ENCODE data around the gene CST6. TPM values are rescaled to one million over a fixed set of nuclear protein-coding genes. Genes with fewer than 3 reads are reported as not detected.
"Not testable (repeated sequence)": the region's sequence is repeated elsewhere in the genome, so short reads cannot be mapped to it uniquely, and the experiment has no call there.

The CST6 gene
- total RNA-seq, 1 experiment from 2014 or later = not detected

GRCh38 chr11:66020212-66020611 lies 8.4 kb downstream of the CST6 start:
- H3K4me1 Mint-ChIP-seq (ENCODE audit: insufficient read depth, unreplicated experiment) = peaks cover 10% of the 10 kb centered on the region
- ChIA-PET CTCF (interaction anchor here (0.7 to 1.3 kb wide), 4 partner anchors 9 to 241 kb away, joined by 3 read pairs; no protein-coding TSS in a partner anchor), POLR2A (no interaction called here)
- H3K27me3 Mint-ChIP-seq (ENCODE audit: insufficient read depth, unreplicated experiment) = no peaks in the 10 kb centered on the region
- TF ChIP-seq CTCF (IDR thresholded peaks at IDR 0.05; ENCODE audit: unreplicated experiment) = no peak
- H3K36me3 Mint-ChIP-seq (ENCODE audit: insufficient read depth, unreplicated experiment) = peaks cover 5% of the 10 kb centered on the region
- intact Hi-C loops (cut with micrococcal nuclease) = no loop called here
- no peak for DNase-seq (ENCODE audit: unreplicated experiment)
- no peaks in the 10 kb centered on the region for H3K9me3 Mint-ChIP-seq (ENCODE audit: unreplicated experiment)
- BruUV-seq (replicated peaks) = no TSS peak
- H3K4me3 Mint-ChIP-seq (ENCODE audit: unreplicated experiment) = peak overlapping the region; percentile 47
- H3K27ac Mint-ChIP-seq (ENCODE audit: low read depth, unreplicated experiment) = peak overlapping the region; percentile 81

GRCh38 chr11:66020618-66021357 lies 9.0 kb downstream of the CST6 start:
- peak; percentile 72 for DNase-seq (ENCODE audit: unreplicated experiment)
- H3K4me3 Mint-ChIP-seq (ENCODE audit: unreplicated experiment) = peak overlapping the region; percentile 47
- ChIA-PET POLR2A (interaction anchor here (0.5 to 2.6 kb wide), 2 partner anchors 18 to 127 kb away, joined by 3 to 20 read pairs; partner anchors contain the start of genes BANF1 and EIF1AD), CTCF (interaction anchor here (0.6 to 2.6 kb wide), 7 partner anchors 10 to 136 kb away, joined by 3 to 16 read pairs (median 3); no protein-coding TSS in a partner anchor)
- peaks cover 5% of the 10 kb centered on the region for H3K36me3 Mint-ChIP-seq (ENCODE audit: insufficient read depth, unreplicated experiment)
- TF ChIP-seq CTCF (IDR thresholded peaks at IDR 0.05; ENCODE audit: unreplicated experiment) = no peak
- H3K27ac Mint-ChIP-seq (ENCODE audit: low read depth, unreplicated experiment) = peak overlapping the region; percentile 81
- intact Hi-C loops (cut with micrococcal nuclease) = no loop called here
- BruUV-seq (replicated peaks) = no TSS peak
- H3K27me3 Mint-ChIP-seq (ENCODE audit: insufficient read depth, unreplicated experiment) = no peaks in the 10 kb centered on the region
- peaks cover 6% of the 10 kb centered on the region for H3K4me1 Mint-ChIP-seq (ENCODE audit: insufficient read depth, unreplicated experiment)
- H3K9me3 Mint-ChIP-seq (ENCODE audit: unreplicated experiment) = no peaks in the 10 kb centered on the region

- no TSS peak for BruUV-seq (replicated peaks)
- Mint-ChIP-seq H3K9me3 (ENCODE audit: unreplicated experiment) (no peaks in the 10 kb centered on the region), H3K4me3 (ENCODE audit: unreplicated experiment) (peak overlapping the region; percentile 21), H3K36me3 (ENCODE audit: insufficient read depth, unreplicated experiment) (peaks cover 5% of the 10 kb centered on the region), H3K27me3 (ENCODE audit: insufficient read depth, unreplicated experiment) (no peaks in the 10 kb centered on the region), H3K4me1 (ENCODE audit: insufficient read depth, unreplicated experiment) (peaks cover 6% of the 10 kb centered on the region), H3K27ac (ENCODE audit: low read depth, unreplicated experiment) (no peak overlapping the region)
- intact Hi-C loops (cut with micrococcal nuclease) = loop anchor here (1.0 kb wide), 1 partner anchor 33 kb away; no protein-coding TSS in a partner anchor
- peak; percentile 58 for DNase-seq (ENCODE audit: unreplicated experiment)
- CTCF ChIA-PET = interaction anchor here (0.6 to 2.6 kb wide), 43 partner anchors 9 to 921 kb away, joined by 3 to 31 read pairs (median 4); partner anchors contain the start of genes BANF1, CST6, EIF1AD and FIBP
- POLR2A ChIA-PET = interaction anchor here (0.6 to 2.6 kb wide), 6 partner anchors 10 to 70 kb away, joined by 3 to 20 read pairs (median 5); partner anchors contain the start of genes BANF1, CST6, EIF1AD and SF3B2
- TF ChIP-seq CTCF (IDR thresholded peaks at IDR 0.05; ENCODE audit: unreplicated experiment) = peak; percentile 94
Observed at GRCh38 chr11:66022401-66023185, 10.8 kb downstream of the CST6 start.

GRCh38 chr11:66023186-66023440 lies 11.3 kb downstream of the CST6 start:
- H3K4me1 Mint-ChIP-seq (ENCODE audit: insufficient read depth, unreplicated experiment); H3K9me3 Mint-ChIP-seq (ENCODE audit: unreplicated experiment); DNase-seq (ENCODE audit: unreplicated experiment); H3K36me3 Mint-ChIP-seq (ENCODE audit: insufficient read depth, unreplicated experiment); intact Hi-C loops (cut with micrococcal nuclease); BruUV-seq (replicated peaks); H3K4me3 Mint-ChIP-seq (ENCODE audit: unreplicated experiment); H3K27me3 Mint-ChIP-seq (ENCODE audit: insufficient read depth, unreplicated experiment); H3K27ac Mint-ChIP-seq (ENCODE audit: low read depth, unreplicated experiment): not testable (repeated sequence)
- CTCF ChIA-PET = interaction anchor here (0.6 to 2.6 kb wide), 25 partner anchors 10 to 920 kb away, joined by 3 to 31 read pairs (median 5); partner anchors contain the start of genes BANF1, CST6, EIF1AD and FIBP
- POLR2A ChIA-PET = interaction anchor here (1.0 to 2.6 kb wide), 2 partner anchors 10 to 21 kb away, joined by 3 to 20 read pairs; partner anchors contain the start of genes BANF1 and EIF1AD
